Bladder microvascular endothelial cell (primary cell): ENCODE data around the gene RRP8. TPM values are rescaled to one million over a fixed set of nuclear protein-coding genes. Genes with fewer than 3 reads are reported as not detected.

ENCODE experiments used
- total RNA-seq: library from RNA; depleted of rRNA; stranded (reverse); fragments of >200 nt; gene quantifications from 2 replicates; pipeline ENCODE4 v1.2.3, GENCODE V29; 2014

RRP8 gene
- total RNA-seq = 7.1 and 15.1 TPM in 2 replicates

DNA sequence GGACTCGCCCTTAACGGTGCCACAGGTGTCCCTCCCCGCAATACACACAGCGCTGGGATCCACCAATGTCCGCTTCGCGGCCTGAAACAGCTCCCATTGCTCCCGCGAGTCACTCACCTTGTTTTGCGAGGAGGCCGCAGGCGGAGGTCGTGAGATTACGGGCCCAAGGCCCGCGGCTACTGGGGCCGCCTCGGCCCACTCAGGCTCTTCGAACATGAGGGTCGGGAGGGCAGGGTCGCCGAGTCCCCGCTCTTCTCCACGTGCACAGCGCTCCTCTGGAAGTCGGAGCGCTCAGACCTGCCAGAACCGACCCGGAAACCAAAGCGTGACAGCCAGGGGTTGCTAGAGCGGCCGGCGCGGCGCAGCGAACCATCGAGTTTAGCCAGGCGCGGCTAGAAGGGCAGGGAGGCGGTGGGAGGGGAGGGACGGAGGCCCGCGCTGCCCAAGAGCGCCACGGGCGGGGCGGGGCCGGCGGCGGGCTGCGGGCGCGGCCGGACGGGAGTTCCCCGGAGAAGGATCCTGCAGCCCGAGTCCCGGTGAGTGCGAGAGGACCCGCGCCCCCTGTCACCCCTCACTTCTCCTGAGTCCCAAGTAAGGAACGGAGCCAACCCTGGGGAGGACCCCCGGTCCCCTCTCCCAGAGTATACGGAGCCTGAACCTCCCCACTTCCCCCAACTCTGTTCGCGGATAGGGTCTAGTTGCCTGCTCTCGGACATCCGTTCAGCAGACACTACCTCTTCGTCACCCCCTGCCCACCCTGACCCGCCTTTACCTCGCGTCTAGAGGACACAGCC lies at the start of gene RRP8, which contains the start of gene ILK:
RRP8 (minus strand) TSS at position 330 of the 794 bp plus-strand sequence; CDS start at position 216, 114 bp downstream.
ILK (plus strand) TSS at position 488 of the 794 bp plus-strand sequence. CDS start 498 bp downstream, outside the sequence.

GRCh38 chr11:6619004-6619745 lies 15.8 kb upstream of the RRP8 start, which contains the start of gene TPP1:
TPP1 (minus strand) TSS chr11:6619422; CDS start chr11:6619400, 22 bp downstream.

GRCh38 chr11:6612213-6613041 lies 9.0 kb upstream of the RRP8 start, which contains the start of gene TAF10:
TAF10 (minus strand) TSS chr11:6612216; CDS start chr11:6612189, 27 bp downstream.

Other genes starting within 250 kb of the RRP8 start
- 12.6 and 28.5 TPM in 2 replicates for gene SMPD1, start 213.1 kb downstream of the RRP8 start, total RNA-seq
- 37.8 and 38.0 TPM in 2 replicates for gene APBB1, start 184.5 kb downstream of the RRP8 start, total RNA-seq
- 0.32 and 0.57 TPM in 2 replicates for gene HPX, start 162.6 kb downstream of the RRP8 start, total RNA-seq
- 19.8 and 28.1 TPM in 2 replicates for gene TRIM3, start 129.7 kb downstream of the RRP8 start, total RNA-seq
- 30.1 and 36.5 TPM in 2 replicates for gene ARFIP2, start 122.3 kb downstream of the RRP8 start, total RNA-seq
- 21.8 and 25.3 TPM in 2 replicates for gene TIMM10B, start 122.1 kb downstream of the RRP8 start, total RNA-seq
- 1.3 and 4.5 TPM in 2 replicates for gene DNHD1, start 106.3 kb downstream of the RRP8 start, total RNA-seq
- 139 and 265 TPM in 2 replicates for gene ILK, start 158 bp upstream of the RRP8 start, total RNA-seq
- gene TAF10, start 8.6 kb upstream of the RRP8 start, total RNA-seq = 22.5 and 46.9 TPM in 2 replicates
- 35.5 and 214 TPM in 2 replicates for gene TPP1, start 15.8 kb upstream of the RRP8 start, total RNA-seq
- gene DCHS1, start 52.2 kb upstream of the RRP8 start, total RNA-seq = 20.2 and 92.1 TPM in 2 replicates
- 64.3 and 65.7 TPM in 2 replicates for gene MRPL17, start 79.7 kb upstream of the RRP8 start, total RNA-seq
- under 0.01 and 0.31 TPM in 2 replicates for gene OR2AG2, start 168.4 kb upstream of the RRP8 start, total RNA-seq
- under 0.01 TPM in 1 of 2 replicates, not detected in the other for gene OR2AG1, start 179.4 kb upstream of the RRP8 start, total RNA-seq
- 0.16 and 0.38 TPM in 2 replicates for gene OR6A2, start 196.1 kb upstream of the RRP8 start, total RNA-seq
- gene OR10A5, start 242.1 kb upstream of the RRP8 start, total RNA-seq = not detected in 2 replicates